Upper lobe of left lung (tissue), 4 donors: ENCODE data around the gene ARFIP1.
A peak's percentile ranks its signal among the peaks of the same experiment; 100 is the strongest.

Experiments used
- EP300 ChIP-seq, 4 donors: sonication (generic); formaldehyde crosslinking; IDR thresholded peaks; one replicate each; pipeline ENCODE4 v1.5.1; 2017; ENCODE audit warnings: antibody characterized with exemption in 4 of 4, control low read depth in 2 of 4
- POLR2A ChIP-seq, 4 donors: fragments of 450-650 bp; IDR thresholded peaks; one replicate each; pipeline ENCODE4 v1.5.1; 2016 to 2017; ENCODE audit warnings: antibody characterized with exemption in 4 of 4, mild to moderate bottlenecking in 2 of 4
- POLR2AphosphoS5 ChIP-seq, 2 donors: sonication (generic); formaldehyde crosslinking; IDR thresholded peaks; one replicate each; pipeline ENCODE4 v1.5.1; 2017; ENCODE audit warnings: antibody characterized with exemption in 2 of 2
- TF ChIP-seq, protein P1 (sequence below), 6 experiments: fragments of 450-650 bp in 4 of 6; fragments of 200-600 bp in 2 of 6; sonication (generic) in 2 of 6; IDR thresholded peaks; one replicate each; pipeline ENCODE4 v1.5.1; 2016 to 2019; ENCODE audit warnings: antibody characterized with exemption in 6 of 6

DNA sequence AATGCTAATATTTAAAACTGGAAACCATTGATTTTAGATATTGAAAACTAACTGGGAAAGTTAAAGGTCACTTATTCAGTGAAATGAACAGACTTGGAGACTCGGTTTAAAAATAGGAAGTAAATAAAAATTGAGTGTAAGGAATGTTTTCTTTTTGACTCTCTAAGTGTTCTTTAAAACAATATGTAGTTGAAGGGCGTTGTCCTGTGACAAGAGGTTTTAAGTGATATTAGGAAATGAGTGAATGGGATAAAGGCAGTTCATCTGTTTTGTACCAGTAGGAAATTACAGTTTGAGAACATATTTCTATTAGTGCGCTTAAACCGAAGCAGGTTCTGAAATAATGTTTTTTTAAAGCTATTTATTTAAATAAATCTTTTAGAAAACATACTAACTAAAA is 77.2 kb downstream of the ARFIP1 start:
- TF ChIP-seq, protein P1, sequence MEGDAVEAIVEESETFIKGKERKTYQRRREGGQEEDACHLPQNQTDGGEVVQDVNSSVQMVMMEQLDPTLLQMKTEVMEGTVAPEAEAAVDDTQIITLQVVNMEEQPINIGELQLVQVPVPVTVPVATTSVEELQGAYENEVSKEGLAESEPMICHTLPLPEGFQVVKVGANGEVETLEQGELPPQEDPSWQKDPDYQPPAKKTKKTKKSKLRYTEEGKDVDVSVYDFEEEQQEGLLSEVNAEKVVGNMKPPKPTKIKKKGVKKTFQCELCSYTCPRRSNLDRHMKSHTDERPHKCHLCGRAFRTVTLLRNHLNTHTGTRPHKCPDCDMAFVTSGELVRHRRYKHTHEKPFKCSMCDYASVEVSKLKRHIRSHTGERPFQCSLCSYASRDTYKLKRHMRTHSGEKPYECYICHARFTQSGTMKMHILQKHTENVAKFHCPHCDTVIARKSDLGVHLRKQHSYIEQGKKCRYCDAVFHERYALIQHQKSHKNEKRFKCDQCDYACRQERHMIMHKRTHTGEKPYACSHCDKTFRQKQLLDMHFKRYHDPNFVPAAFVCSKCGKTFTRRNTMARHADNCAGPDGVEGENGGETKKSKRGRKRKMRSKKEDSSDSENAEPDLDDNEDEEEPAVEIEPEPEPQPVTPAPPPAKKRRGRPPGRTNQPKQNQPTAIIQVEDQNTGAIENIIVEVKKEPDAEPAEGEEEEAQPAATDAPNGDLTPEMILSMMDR (IDR thresholded peaks at IDR 0.05) = no peak
- TF ChIP-seq POLR2AphosphoS5 (IDR thresholded peaks at IDR 0.05) (no peak), EP300 (IDR thresholded peaks at IDR 0.05) (peak in 2 of 4 donors; percentile 32 to 58), POLR2A (IDR thresholded peaks at IDR 0.05) (no peak)
